Thyroid gland (tissue), 4 donors: Measurements from ENCODE around the gene TNFRSF12A. TPM values are rescaled to one million over a fixed set of nuclear protein-coding genes. Genes with fewer than 3 reads are reported as not detected.

Experiments
- DNase-seq, 2 donors: peaks; one replicate each; pipeline ENCODE4 v3.0.0-alpha.2; 2019
- H3K27ac ChIP-seq, 3 donors: fragments of 200-600 bp; sonication (generic); 1 replicate in 2 of 3; 2 replicates in 1 of 3; pipeline ENCODE4 v1.5.1; 2016 to 2019; ENCODE audit warnings: mild to moderate bottlenecking in 1 of 3, moderate library complexity in 1 of 3
- H3K27me3 ChIP-seq: fragments of 200-600 bp; sonication (generic); one replicate; pipeline ENCODE4 v1.5.1; 2019
- H3K36me3 ChIP-seq, 2 donors: fragments of 200-600 bp; sonication (generic); one replicate each; pipeline ENCODE4 v1.5.1; 2016 to 2019
- H3K4me1 ChIP-seq, 2 donors: fragments of 200-600 bp; sonication (generic); one replicate each; pipeline ENCODE4 v1.5.1; 2017 to 2019
- H3K4me3 ChIP-seq, 3 donors: fragments of 200-600 bp; sonication (generic); replicated peaks in 1 of 3; 1 replicate in 2 of 3; 2 replicates in 1 of 3; pipeline ENCODE4 v1.5.1; 2016; ENCODE audit warnings: mild to moderate bottlenecking in 1 of 3
- H3K9me3 ChIP-seq: fragments of 200-600 bp; sonication (generic); one replicate; pipeline ENCODE4 v1.5.1; 2017
- CTCF ChIP-seq, 6 experiments: fragments of 200-600 bp in 3 of 6; fragments of 450-650 bp in 3 of 6; sonication (generic) in 3 of 6; IDR thresholded peaks; one replicate each; pipeline ENCODE4 v1.5.1; 2016 to 2019; ENCODE audit warnings: antibody characterized with exemption in 6 of 6, mild to moderate bottlenecking in 2 of 6, inconsistent platforms in 1 of 6, moderate library complexity in 1 of 6
- POLR2A ChIP-seq, 2 donors: fragments of 450-650 bp; IDR thresholded peaks; one replicate each; pipeline ENCODE4 v1.6.1; 2017; ENCODE audit warnings: antibody characterized with exemption in 2 of 2, mild to moderate bottlenecking in 2 of 2, moderate library complexity in 1 of 2
- WGBS, 2 donors: methylation state at CpG; one replicate each; pipeline ENCODE4 v1.1.5; 2017; 5-methylcytosine and 5-hydroxymethylcytosine counted together
- intact Hi-C: fragments of 100-400 bp; cut with DNase I; formaldehyde crosslinking; loops from one replicate; pipeline ENCODE4 v1.15.1; 2023
- total RNA-seq, 4 donors: library from RNA; depleted of rRNA; stranded (reverse); fragments of >200 nt; gene quantifications; one replicate each; pipeline ENCODE4 v1.2.3, GENCODE V29; 2016

Gene TNFRSF12A
- total RNA-seq, 4 donors from 2014 or later = 47.9 to 110 (median 67.0) TPM

DNA sequence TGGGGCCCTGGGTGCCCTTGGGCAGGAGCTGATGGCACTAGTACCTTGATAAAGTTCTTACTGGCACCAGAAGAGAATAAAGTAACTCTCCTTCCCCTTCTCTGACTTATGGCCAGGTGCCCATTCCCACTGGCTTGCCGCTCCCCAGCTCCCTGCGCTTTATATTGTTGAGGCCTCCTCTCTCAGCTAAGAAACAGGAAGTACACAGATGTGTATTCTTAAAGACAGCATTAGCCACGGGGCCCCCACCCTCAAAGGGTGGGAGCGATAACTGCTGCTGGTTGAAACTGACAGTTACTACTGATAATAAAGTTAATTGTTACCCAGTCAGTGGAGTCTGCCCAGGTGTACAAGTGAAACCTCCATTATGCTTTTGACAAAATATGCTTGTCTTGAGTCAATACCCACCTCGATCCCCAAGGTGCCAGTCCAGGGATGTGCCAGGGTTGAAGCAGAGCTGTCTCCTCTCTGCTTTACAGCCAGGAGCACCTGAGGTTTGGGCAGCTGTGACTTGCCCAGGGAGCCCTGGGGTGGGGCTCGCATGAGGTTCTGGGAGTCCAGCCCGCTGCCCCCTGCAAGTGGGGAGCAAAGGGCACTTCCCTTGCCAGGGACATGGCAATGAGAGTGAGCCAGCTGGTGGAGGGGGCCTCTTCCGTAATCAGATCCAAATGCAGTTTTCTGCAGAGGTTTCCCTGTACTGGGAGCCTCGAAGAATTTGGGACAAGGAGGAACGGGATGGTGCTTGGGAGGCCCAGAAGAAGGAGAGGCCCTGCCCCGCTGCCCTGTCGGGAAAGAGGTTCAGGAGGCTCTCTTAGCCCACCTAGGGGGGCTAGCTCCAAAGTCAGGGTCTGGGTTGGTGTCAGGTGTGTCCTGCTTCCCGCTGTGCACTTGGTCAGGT, 12.9 kb upstream of the TNFRSF12A start:
- no peak for DNase-seq
- 75 to 76% methylated on average over 13 of the region's 13 CpGs for WGBS, 2 donors
- TF ChIP-seq POLR2A (IDR thresholded peaks at IDR 0.05) (no peak), CTCF (IDR thresholded peaks at IDR 0.05) (no peak)
- Histone ChIP-seq H3K27ac (no peak overlapping the region), H3K27me3 (no peaks in the 10 kb centered on the region), H3K9me3 (no peaks in the 10 kb centered on the region), H3K4me1 (peaks cover 9 to 13% of the 10 kb centered on the region in 2 donors), H3K4me3 (no peak overlapping the region), H3K36me3 (no peaks in the 10 kb centered on the region)
- intact Hi-C loops = no loop called here

GRCh38 chr16:3007957-3008689, 12.0 kb upstream of the TNFRSF12A start:
- Histone ChIP-seq H3K9me3 (no peaks in the 10 kb centered on the region), H3K4me3 (no peak overlapping the region), H3K27ac (no peak overlapping the region), H3K36me3 (no peaks in the 10 kb centered on the region), H3K4me1 (peaks cover 9 to 20% of the 10 kb centered on the region in 2 donors), H3K27me3 (no peaks in the 10 kb centered on the region)
- TF ChIP-seq CTCF (IDR thresholded peaks at IDR 0.05) (no peak), POLR2A (IDR thresholded peaks at IDR 0.05) (no peak)
- WGBS, 2 donors = 30 to 45% methylated on average over 17 of the region's 17 CpGs
- intact Hi-C loops = no loop called here
- DNase-seq = no peak

- intact Hi-C loops = no loop called here
- 52 to 80% methylated on average over 4 of the region's 4 CpGs for WGBS, 2 donors
- Histone ChIP-seq H3K4me1 (peaks cover 9 to 20% of the 10 kb centered on the region in 2 donors), H3K4me3 (no peak overlapping the region), H3K27ac (no peak overlapping the region), H3K36me3 (no peaks in the 10 kb centered on the region), H3K27me3 (no peaks in the 10 kb centered on the region), H3K9me3 (no peaks in the 10 kb centered on the region)
- DNase-seq = no peak
- TF ChIP-seq POLR2A (IDR thresholded peaks at IDR 0.05) = no peak
- TF ChIP-seq CTCF (IDR thresholded peaks at IDR 0.05) = no peak
Measured at GRCh38 chr16:3008690-3009037, 11.5 kb upstream of the TNFRSF12A start.

GRCh38 chr16:3009568-3010390, 10.4 kb upstream of the TNFRSF12A start:
- no peaks in the 10 kb centered on the region for H3K9me3 ChIP-seq
- 34 to 37% methylated on average over 15 to 20 of the region's 21 CpGs for WGBS, 2 donors
- H3K4me1 ChIP-seq = peaks cover 9 to 19% of the 10 kb centered on the region in 2 donors
- no peak overlapping the region for H3K4me3 ChIP-seq
- intact Hi-C loops = no loop called here
- TF ChIP-seq POLR2A (IDR thresholded peaks at IDR 0.05) = no peak
- TF ChIP-seq CTCF (IDR thresholded peaks at IDR 0.05) = no peak
- peak; percentile 73 to 76 for DNase-seq
- no peaks in the 10 kb centered on the region for H3K27me3 ChIP-seq
- H3K36me3 ChIP-seq = no peaks in the 10 kb centered on the region
- H3K27ac ChIP-seq = no peak overlapping the region
